Cardiac muscle cell (in vitro differentiated cells and primary cell): ENCODE measurements around the gene CHAC1. TPM values are rescaled to one million over a fixed set of nuclear protein-coding genes. Genes with fewer than 3 reads are reported as not detected.

Experiments
- DNase-seq, 2 donors: peaks; one replicate each; pipeline versions ENCODE4 v3.0.0 to v3.0.0-alpha.2; 2010 to 2017; ENCODE audit warnings: low read depth in 1 of 2, low spot score in 1 of 2
- H3K27ac ChIP-seq: fragments of 200-600 bp; sonication (generic); 2 replicates; pipeline ENCODE4 v1.5.1; 2016
- H3K27me3 ChIP-seq: fragments of 200-600 bp; sonication (generic); 2 replicates; pipeline ENCODE4 v1.6.0; 2016; ENCODE audit warnings: control low read depth
- H3K36me3 ChIP-seq: fragments of 200-600 bp; sonication (generic); 2 replicates; pipeline ENCODE4 v1.5.1; 2016; ENCODE audit warnings: control low read depth
- H3K4me1 ChIP-seq: fragments of 200-600 bp; sonication (generic); 2 replicates; pipeline ENCODE4 v1.8.1; 2017; ENCODE audit warnings: low read depth, mild to moderate bottlenecking, mixed run types
- H3K4me3 ChIP-seq: fragments of 200-600 bp; sonication (generic); 2 replicates; pipeline ENCODE4 v1.5.1; 2016; ENCODE audit warnings: mild to moderate bottlenecking
- H3K9me3 ChIP-seq: fragments of 200-600 bp; sonication (generic); 2 replicates; pipeline ENCODE4 v1.5.1; 2017; ENCODE audit warnings: low read depth, mild to moderate bottlenecking, control low read depth
- polyA plus RNA-seq: library from polyadenylated mRNA; unstranded; fragments of >200 nt; fragmentation: Nextera tagmentation; extraction: Ambion mirVana; gene quantifications from 2 replicates; pipeline ENCODE4 v1.2.1, GENCODE V29; 2016
- total RNA-seq: library from RNA; depleted of rRNA; stranded (reverse); fragments of >200 nt; gene quantifications from 2 replicates; pipeline ENCODE4 v1.2.3, GENCODE V29; 2016
- TF ChIP-seq, protein P1 (sequence below): IDR thresholded peaks from 2 replicates; pipeline ENCODE4 v1.5.1; 2012; ENCODE audit warnings: low read depth, mild to moderate bottlenecking, low read length

Gene CHAC1
- total and polyA plus RNA-seq, 2 experiments from 2014 or later, result 5.0 to 6.0 TPM

- Histone ChIP-seq H3K9me3 (no peaks in the 10 kb centered on the region), H3K36me3 (no peaks in the 10 kb centered on the region), H3K4me3 (no peak overlapping the region), H3K27ac (no peak overlapping the region), H3K27me3 (peaks cover 46% of the 10 kb centered on the region), H3K4me1 (peaks cover 8% of the 10 kb centered on the region)
- DNase-seq, result no peak
- TF ChIP-seq, protein P1, sequence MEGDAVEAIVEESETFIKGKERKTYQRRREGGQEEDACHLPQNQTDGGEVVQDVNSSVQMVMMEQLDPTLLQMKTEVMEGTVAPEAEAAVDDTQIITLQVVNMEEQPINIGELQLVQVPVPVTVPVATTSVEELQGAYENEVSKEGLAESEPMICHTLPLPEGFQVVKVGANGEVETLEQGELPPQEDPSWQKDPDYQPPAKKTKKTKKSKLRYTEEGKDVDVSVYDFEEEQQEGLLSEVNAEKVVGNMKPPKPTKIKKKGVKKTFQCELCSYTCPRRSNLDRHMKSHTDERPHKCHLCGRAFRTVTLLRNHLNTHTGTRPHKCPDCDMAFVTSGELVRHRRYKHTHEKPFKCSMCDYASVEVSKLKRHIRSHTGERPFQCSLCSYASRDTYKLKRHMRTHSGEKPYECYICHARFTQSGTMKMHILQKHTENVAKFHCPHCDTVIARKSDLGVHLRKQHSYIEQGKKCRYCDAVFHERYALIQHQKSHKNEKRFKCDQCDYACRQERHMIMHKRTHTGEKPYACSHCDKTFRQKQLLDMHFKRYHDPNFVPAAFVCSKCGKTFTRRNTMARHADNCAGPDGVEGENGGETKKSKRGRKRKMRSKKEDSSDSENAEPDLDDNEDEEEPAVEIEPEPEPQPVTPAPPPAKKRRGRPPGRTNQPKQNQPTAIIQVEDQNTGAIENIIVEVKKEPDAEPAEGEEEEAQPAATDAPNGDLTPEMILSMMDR, result no peak
Observed at GRCh38 chr15:40936709-40937666, 16.3 kb upstream of the CHAC1 start.

DNA sequence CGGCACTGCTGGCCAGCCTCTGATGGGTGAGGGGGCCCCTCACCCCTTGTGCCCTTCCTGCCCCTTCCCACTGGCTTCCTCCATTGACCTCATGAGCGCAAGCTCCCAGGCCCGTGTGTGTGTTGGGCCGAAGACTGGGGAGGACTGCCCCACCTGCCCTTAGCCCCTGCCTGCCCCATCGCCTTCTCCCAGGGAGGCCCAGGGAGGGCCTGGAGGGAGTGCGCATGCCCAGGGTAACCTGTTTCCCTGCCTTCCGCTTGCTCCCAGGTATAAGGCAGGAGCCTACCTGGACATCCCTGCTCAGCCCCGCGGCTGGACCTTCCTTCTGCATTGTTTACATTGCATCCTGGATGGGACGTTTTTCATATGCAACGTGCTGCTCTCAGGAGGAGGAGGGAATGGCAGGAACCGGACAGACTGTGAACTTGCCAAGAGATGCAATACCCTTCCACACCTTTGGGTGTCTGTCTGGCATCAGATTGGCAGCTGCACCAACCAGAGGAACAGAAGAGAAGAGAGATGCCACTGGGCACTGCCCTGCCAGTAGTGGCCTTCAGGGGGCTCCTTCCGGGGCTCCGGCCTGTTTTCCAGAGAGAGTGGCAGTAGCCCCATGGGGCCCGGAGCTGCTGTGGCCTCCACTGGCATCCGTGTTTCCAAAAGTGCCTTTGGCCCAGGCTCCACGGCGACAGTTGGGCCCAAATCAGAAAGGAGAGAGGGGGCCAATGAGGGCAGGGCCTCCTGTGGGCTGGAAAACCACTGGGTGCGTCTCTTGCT lies 15.3 kb upstream of the CHAC1 start:
- no peak overlapping the region for H3K4me3 ChIP-seq
- peaks cover 36% of the 10 kb centered on the region for H3K27me3 ChIP-seq
- peaks cover 8% of the 10 kb centered on the region for H3K4me1 ChIP-seq
- H3K27ac ChIP-seq, result no peak overlapping the region
- no peaks in the 10 kb centered on the region for H3K36me3 ChIP-seq
- DNase-seq, result no peak
- TF ChIP-seq, protein P1, result peak; percentile 4
- no peaks in the 10 kb centered on the region for H3K9me3 ChIP-seq

- Histone ChIP-seq H3K27me3 (peaks cover 32% of the 10 kb centered on the region), H3K36me3 (no peaks in the 10 kb centered on the region), H3K4me3 (no peak overlapping the region), H3K4me1 (peaks cover 8% of the 10 kb centered on the region), H3K27ac (no peak overlapping the region), H3K9me3 (no peaks in the 10 kb centered on the region)
- TF ChIP-seq, protein P1, result no peak
- DNase-seq, result no peak
Observed at GRCh38 chr15:40938536-40938870, 14.8 kb upstream of the CHAC1 start.

- H3K9me3 ChIP-seq, result no peaks in the 10 kb centered on the region
- no peak overlapping the region for H3K27ac ChIP-seq
- no peak overlapping the region for H3K4me3 ChIP-seq
- peaks cover 8% of the 10 kb centered on the region for H3K4me1 ChIP-seq
- no peak for DNase-seq
- peaks cover 32% of the 10 kb centered on the region for H3K27me3 ChIP-seq
- H3K36me3 ChIP-seq, result no peaks in the 10 kb centered on the region
- TF ChIP-seq, protein P1, result no peak
Observed at GRCh38 chr15:40940296-40940801, 12.9 kb upstream of the CHAC1 start.

DNA sequence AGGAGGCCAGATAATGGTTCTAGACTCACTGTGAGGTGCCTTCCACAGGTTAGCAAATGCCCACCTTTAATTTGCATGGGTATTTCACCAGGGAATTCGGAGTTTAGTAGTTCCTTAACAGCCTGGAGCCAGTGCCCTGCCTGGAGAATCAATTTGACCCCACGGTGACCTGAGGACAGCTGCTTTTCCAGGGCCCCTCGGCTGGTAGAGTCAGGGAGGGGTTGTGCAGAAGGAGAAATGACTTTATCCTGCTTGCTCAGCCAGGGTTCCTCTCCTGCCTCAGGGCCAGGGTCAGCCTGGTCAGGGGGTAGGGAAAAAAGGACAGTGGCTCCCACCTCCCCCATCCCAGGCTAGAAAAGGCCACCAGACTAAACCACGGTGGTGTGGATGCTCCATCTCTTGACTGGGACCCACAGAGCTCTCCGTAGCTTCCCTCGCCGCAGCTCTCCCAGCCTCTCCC lies 12.2 kb upstream of the CHAC1 start:
- peaks cover 29% of the 10 kb centered on the region for H3K27me3 ChIP-seq
- DNase-seq, result no peak
- peak overlapping the region; percentile 39 for H3K4me3 ChIP-seq
- peaks cover 8% of the 10 kb centered on the region for H3K4me1 ChIP-seq
- H3K27ac ChIP-seq, result no peak overlapping the region
- H3K36me3 ChIP-seq, result no peaks in the 10 kb centered on the region
- TF ChIP-seq, protein P1, result no peak
- no peaks in the 10 kb centered on the region for H3K9me3 ChIP-seq
